WTC11 (cell line): ENCODE results near the gene IFT27. TPM values are rescaled to one million over a fixed set of nuclear protein-coding genes. Genes with fewer than 3 reads are reported as not detected.

ENCODE experiments used
- ATF1 ChIP-seq: sonication (generic); formaldehyde crosslinking; IDR thresholded peaks from 2 replicates; pipeline ENCODE4 v1.8.1; 2023; ENCODE audit warnings: mild to moderate bottlenecking, moderate library complexity, missing genetic modification reagents
- ELF4 ChIP-seq: sonication (generic); formaldehyde crosslinking; IDR thresholded peaks from 2 replicates; pipeline ENCODE4 v1.8.1; 2022; ENCODE audit warnings: low read depth, mild to moderate bottlenecking, moderate library complexity, missing genetic modification reagents
- JAZF1 ChIP-seq: fragments of 250-450 bp; sonication (Bioruptor Pico); IDR thresholded peaks from 2 replicates; pipeline ENCODE4 v1.9.0; 2021; ENCODE audit warnings: moderate library complexity, mild to moderate bottlenecking, inconsistent platforms
- OVOL2 ChIP-seq: fragments of 250-450 bp; sonication (Bioruptor Pico); IDR thresholded peaks from 2 replicates; pipeline ENCODE4 v1.9.0; 2021; ENCODE audit warnings: mild to moderate bottlenecking, borderline replicate concordance
- ZNF416 ChIP-seq: fragments of 250-450 bp; sonication (Bioruptor Pico); IDR thresholded peaks from 2 replicates; pipeline ENCODE4 v1.9.0; 2021; ENCODE audit warnings: mild to moderate bottlenecking, inconsistent platforms
- ZNF423 ChIP-seq: fragments of 250-450 bp; sonication (Bioruptor Pico); IDR thresholded peaks from 2 replicates; pipeline ENCODE4 v2.1.2; 2022; ENCODE audit warnings: mild to moderate bottlenecking, moderate library complexity
- total RNA-seq: library from RNA; stranded (reverse); gene quantifications from 3 replicates; pipeline ENCODE4 v1.2.3, GENCODE V29; 2021
- TF ChIP-seq, protein P1 (sequence below): sonication (generic); formaldehyde crosslinking; IDR thresholded peaks from 2 replicates; pipeline ENCODE4 v1.8.0; 2023; ENCODE audit warnings: missing genetic modification reagents, mild to moderate bottlenecking, borderline replicate concordance
- TF ChIP-seq, protein P2 (sequence below): sonication (generic); formaldehyde crosslinking; IDR thresholded peaks from 2 replicates; pipeline ENCODE4 v1.8.0; 2022; ENCODE audit warnings: mild to moderate bottlenecking, missing genetic modification reagents
- TF ChIP-seq, protein P3 (sequence below): sonication (generic); formaldehyde crosslinking; IDR thresholded peaks from 2 replicates; pipeline ENCODE4 v1.8.1; 2023; ENCODE audit warnings: mild to moderate bottlenecking, moderate library complexity, missing genetic modification reagents
- TF ChIP-seq, protein P4 (sequence below): fragments of 250-450 bp; sonication (Bioruptor Pico); IDR thresholded peaks from 2 replicates; pipeline ENCODE4 v1.9.0; 2021; ENCODE audit warnings: mild to moderate bottlenecking, borderline replicate concordance
- TF ChIP-seq, protein P5 (sequence below): sonication (generic); formaldehyde crosslinking; IDR thresholded peaks from 2 replicates; pipeline ENCODE4 v1.8.1; 2023; ENCODE audit warnings: mild to moderate bottlenecking, missing genetic modification reagents, borderline replicate concordance

The IFT27 gene
- total RNA-seq, 1 experiment from 2014 or later: 47.9 TPM

DNA sequence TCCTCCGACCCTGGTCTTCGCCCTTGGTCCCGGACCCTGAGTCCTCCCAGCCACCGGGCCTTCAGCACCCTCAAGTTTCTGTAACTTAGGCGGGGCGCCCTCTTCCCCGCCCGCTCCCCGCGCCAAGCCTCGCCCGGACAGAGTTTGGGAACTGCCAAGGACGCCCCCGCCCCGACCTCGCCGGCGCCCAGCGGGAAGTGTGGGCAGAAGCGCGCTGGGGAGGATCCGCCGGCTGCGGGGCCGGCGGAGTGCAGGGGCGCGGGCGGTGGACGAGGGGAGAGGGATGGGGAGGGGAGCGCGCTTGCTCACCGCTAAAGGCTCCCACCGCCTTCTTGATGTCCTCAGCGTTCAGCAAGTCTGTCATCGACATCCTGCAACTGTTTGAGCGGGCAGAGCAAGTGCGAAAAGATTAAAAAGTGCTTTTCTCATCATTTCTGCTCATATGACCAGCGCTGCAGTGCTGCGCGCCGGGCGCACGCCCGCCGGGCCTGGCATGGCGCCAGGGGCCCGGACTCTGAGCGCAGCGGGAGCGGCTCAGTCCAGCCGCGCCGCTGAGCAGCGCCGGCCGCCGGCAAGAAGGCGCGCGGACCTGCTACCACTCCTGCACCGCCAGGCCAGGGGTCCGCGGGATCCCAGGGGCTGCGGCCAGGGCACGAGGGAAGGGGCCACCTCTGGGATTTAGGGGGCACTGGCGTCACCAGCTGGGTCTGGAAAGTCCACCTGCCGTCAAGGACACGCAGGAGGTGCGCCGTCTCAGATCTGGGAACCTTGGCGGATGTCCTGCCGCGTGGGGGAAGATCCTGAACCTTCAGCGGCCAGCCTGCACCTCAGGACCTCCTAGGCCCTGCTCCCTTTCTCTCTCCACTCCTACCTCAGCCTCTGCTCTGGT is 41.0 kb upstream of the IFT27 start, which contains the start of gene PVALB (continued):
- TF ChIP-seq JAZF1 (CRISPR knock-in tag): no peak
- TF ChIP-seq, protein P1, sequence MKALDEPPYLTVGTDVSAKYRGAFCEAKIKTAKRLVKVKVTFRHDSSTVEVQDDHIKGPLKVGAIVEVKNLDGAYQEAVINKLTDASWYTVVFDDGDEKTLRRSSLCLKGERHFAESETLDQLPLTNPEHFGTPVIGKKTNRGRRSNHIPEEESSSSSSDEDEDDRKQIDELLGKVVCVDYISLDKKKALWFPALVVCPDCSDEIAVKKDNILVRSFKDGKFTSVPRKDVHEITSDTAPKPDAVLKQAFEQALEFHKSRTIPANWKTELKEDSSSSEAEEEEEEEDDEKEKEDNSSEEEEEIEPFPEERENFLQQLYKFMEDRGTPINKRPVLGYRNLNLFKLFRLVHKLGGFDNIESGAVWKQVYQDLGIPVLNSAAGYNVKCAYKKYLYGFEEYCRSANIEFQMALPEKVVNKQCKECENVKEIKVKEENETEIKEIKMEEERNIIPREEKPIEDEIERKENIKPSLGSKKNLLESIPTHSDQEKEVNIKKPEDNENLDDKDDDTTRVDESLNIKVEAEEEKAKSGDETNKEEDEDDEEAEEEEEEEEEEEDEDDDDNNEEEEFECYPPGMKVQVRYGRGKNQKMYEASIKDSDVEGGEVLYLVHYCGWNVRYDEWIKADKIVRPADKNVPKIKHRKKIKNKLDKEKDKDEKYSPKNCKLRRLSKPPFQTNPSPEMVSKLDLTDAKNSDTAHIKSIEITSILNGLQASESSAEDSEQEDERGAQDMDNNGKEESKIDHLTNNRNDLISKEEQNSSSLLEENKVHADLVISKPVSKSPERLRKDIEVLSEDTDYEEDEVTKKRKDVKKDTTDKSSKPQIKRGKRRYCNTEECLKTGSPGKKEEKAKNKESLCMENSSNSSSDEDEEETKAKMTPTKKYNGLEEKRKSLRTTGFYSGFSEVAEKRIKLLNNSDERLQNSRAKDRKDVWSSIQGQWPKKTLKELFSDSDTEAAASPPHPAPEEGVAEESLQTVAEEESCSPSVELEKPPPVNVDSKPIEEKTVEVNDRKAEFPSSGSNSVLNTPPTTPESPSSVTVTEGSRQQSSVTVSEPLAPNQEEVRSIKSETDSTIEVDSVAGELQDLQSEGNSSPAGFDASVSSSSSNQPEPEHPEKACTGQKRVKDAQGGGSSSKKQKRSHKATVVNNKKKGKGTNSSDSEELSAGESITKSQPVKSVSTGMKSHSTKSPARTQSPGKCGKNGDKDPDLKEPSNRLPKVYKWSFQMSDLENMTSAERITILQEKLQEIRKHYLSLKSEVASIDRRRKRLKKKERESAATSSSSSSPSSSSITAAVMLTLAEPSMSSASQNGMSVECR (CRISPR knock-in tag): 0 out of 2 replicates have a peak, but pooled peaks have one; percentile 25
- no peak for TF ChIP-seq OVOL2 (CRISPR knock-in tag)
- TF ChIP-seq, protein P2, sequence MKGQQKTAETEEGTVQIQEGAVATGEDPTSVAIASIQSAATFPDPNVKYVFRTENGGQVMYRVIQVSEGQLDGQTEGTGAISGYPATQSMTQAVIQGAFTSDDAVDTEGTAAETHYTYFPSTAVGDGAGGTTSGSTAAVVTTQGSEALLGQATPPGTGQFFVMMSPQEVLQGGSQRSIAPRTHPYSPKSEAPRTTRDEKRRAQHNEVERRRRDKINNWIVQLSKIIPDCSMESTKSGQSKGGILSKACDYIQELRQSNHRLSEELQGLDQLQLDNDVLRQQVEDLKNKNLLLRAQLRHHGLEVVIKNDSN (CRISPR knock-in tag): no peak
- TF ChIP-seq, protein P3, sequence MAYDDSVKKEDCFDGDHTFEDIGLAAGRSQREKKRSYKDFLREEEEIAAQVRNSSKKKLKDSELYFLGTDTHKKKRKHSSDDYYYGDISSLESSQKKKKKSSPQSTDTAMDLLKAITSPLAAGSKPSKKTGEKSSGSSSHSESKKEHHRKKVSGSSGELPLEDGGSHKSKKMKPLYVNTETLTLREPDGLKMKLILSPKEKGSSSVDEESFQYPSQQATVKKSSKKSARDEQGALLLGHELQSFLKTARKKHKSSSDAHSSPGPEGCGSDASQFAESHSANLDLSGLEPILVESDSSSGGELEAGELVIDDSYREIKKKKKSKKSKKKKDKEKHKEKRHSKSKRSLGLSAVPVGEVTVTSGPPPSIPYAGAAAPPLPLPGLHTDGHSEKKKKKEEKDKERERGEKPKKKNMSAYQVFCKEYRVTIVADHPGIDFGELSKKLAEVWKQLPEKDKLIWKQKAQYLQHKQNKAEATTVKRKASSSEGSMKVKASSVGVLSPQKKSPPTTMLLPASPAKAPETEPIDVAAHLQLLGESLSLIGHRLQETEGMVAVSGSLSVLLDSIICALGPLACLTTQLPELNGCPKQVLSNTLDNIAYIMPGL: peak; percentile 71
- TF ChIP-seq ELF4: no peak
- TF ChIP-seq, protein P4, sequence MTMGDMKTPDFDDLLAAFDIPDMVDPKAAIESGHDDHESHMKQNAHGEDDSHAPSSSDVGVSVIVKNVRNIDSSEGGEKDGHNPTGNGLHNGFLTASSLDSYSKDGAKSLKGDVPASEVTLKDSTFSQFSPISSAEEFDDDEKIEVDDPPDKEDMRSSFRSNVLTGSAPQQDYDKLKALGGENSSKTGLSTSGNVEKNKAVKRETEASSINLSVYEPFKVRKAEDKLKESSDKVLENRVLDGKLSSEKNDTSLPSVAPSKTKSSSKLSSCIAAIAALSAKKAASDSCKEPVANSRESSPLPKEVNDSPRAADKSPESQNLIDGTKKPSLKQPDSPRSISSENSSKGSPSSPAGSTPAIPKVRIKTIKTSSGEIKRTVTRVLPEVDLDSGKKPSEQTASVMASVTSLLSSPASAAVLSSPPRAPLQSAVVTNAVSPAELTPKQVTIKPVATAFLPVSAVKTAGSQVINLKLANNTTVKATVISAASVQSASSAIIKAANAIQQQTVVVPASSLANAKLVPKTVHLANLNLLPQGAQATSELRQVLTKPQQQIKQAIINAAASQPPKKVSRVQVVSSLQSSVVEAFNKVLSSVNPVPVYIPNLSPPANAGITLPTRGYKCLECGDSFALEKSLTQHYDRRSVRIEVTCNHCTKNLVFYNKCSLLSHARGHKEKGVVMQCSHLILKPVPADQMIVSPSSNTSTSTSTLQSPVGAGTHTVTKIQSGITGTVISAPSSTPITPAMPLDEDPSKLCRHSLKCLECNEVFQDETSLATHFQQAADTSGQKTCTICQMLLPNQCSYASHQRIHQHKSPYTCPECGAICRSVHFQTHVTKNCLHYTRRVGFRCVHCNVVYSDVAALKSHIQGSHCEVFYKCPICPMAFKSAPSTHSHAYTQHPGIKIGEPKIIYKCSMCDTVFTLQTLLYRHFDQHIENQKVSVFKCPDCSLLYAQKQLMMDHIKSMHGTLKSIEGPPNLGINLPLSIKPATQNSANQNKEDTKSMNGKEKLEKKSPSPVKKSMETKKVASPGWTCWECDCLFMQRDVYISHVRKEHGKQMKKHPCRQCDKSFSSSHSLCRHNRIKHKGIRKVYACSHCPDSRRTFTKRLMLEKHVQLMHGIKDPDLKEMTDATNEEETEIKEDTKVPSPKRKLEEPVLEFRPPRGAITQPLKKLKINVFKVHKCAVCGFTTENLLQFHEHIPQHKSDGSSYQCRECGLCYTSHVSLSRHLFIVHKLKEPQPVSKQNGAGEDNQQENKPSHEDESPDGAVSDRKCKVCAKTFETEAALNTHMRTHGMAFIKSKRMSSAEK (CRISPR knock-in tag): no peak
- TF ChIP-seq ZNF423 (CRISPR knock-in tag): peak; percentile 68
- no peak for TF ChIP-seq ZNF416
- TF ChIP-seq, protein P5, sequence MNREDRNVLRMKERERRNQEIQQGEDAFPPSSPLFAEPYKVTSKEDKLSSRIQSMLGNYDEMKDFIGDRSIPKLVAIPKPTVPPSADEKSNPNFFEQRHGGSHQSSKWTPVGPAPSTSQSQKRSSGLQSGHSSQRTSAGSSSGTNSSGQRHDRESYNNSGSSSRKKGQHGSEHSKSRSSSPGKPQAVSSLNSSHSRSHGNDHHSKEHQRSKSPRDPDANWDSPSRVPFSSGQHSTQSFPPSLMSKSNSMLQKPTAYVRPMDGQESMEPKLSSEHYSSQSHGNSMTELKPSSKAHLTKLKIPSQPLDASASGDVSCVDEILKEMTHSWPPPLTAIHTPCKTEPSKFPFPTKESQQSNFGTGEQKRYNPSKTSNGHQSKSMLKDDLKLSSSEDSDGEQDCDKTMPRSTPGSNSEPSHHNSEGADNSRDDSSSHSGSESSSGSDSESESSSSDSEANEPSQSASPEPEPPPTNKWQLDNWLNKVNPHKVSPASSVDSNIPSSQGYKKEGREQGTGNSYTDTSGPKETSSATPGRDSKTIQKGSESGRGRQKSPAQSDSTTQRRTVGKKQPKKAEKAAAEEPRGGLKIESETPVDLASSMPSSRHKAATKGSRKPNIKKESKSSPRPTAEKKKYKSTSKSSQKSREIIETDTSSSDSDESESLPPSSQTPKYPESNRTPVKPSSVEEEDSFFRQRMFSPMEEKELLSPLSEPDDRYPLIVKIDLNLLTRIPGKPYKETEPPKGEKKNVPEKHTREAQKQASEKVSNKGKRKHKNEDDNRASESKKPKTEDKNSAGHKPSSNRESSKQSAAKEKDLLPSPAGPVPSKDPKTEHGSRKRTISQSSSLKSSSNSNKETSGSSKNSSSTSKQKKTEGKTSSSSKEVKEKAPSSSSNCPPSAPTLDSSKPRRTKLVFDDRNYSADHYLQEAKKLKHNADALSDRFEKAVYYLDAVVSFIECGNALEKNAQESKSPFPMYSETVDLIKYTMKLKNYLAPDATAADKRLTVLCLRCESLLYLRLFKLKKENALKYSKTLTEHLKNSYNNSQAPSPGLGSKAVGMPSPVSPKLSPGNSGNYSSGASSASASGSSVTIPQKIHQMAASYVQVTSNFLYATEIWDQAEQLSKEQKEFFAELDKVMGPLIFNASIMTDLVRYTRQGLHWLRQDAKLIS (CRISPR knock-in tag): no peak
- TF ChIP-seq ATF1: no peak
- TF ChIP-seq, all 79 proteins: peak for 7
